Left renal cortex interstitium (tissue), 4 donors: ENCODE results near the gene TPMT. TPM values are rescaled to one million over a fixed set of nuclear protein-coding genes. Genes with fewer than 3 reads are reported as not detected.

ENCODE experiments used
- DNase-seq, 4 donors: peaks; one replicate each; pipeline ENCODE4 v3.0.0-alpha.2; 2013; ENCODE audit warnings: low read depth in 4 of 4, low spot score in 2 of 4, missing footprints in 1 of 4
- polyA plus RNA-seq, 4 donors: library from polyadenylated mRNA; unstranded; fragments of 120-200 nt; gene quantifications; one replicate each; pipeline ENCODE4 v1.2.1, GENCODE V29; 2013; ENCODE audit not compliant: insufficient read length in 4 of 4

TPMT gene
- polyA plus RNA-seq, 4 donors = 21.7 to 28.1 (median 26.5) TPM

DNA sequence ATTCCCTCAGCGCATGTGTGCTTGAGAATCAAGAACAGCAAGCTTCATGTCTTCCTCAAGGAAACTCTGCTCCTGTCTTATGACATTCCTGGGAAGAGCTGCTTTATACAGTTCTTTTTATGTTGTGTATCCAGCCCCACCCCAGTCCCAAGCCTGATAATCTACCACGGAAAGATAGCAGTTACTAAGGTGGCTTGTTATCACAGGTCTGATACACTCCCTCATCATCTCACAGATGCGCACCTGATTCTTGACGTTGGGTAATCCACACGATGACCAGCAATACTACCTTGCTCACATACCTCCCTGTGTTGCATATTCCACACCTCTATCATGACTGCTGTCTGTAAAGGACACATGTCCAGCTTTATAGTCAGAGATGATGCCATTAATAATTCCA lies 35.6 kb downstream of the TPMT start:
- DNase-seq = no peak

DNA sequence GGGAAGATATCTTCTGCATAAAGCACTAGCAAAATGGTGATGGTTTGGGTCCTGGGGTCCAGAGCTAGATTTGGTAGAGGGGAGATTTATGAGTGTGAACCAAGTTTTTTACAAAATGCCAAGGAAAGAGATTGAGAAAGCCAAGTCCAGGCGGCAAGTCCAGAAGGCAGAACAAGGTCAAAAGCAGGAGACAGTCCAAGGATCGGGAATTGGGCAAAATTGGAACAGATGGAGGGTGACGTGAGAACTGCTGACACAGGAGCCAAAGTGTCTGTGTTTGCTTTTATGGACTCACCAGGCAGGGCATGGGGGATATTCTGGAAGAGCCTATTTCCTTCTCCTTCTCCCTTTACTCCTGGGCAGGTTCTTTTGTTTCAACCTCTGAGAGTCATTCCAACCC lies 36.5 kb downstream of the TPMT start:
- no peak for DNase-seq

DNA sequence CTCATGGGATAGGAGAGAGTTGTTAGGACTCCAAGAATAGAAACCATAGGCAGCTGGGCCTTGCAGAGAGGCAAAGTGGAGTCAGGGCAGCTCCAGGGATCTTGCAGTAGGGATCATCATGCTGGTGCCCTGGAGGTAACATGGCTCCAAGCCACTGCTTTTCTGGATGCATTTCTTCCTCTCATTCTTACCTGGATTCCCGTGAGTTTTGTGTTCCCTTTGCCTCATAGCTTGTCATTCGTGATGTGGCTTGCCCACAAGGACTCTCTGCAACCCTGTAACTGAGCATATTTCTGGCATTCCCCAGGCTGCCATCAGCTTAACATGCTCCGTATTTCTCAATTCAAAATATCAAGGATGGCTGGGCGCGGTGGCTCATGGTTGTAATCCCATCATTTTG lies 37.7 kb downstream of the TPMT start:
- DNase-seq = no peak

DNA sequence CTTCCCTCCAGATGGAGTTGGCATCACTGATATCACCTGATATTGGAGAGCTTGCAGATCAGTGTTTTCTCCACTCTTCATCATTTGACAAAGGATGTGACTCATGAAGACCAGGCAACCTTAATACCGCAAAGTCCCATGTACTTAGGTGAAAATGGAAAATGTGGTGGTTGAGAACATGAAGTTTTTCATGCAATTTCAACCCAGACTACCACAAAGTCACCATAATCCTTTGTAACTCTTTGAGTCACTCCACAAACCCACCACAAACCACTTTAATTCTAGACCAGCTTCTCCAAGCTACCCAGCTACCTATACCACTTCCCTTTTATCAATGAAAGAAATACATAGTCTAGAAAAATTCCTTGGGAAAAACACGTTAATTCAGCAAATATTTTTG lies 39.5 kb downstream of the TPMT start:
- DNase-seq = no peak

DNA sequence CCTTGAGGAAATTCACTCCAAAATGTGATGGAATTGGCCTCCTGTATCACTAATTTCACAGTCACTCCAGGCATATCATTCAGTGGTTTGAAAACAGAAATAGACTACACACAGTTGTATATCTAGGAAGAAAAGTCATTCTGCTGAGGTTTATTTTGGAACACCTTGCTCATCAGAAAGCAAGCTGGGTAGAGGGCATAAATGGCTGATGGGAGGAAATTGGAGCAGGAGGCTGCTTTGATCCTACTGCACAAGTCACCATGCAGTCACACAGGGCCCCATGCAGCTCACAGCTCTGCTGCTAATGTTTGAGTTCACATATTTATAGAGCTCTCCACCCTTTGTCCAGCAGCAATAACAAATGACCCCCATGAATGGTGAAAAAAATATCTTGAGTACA lies 44.7 kb downstream of the TPMT start:
- no peak for DNase-seq

DNA sequence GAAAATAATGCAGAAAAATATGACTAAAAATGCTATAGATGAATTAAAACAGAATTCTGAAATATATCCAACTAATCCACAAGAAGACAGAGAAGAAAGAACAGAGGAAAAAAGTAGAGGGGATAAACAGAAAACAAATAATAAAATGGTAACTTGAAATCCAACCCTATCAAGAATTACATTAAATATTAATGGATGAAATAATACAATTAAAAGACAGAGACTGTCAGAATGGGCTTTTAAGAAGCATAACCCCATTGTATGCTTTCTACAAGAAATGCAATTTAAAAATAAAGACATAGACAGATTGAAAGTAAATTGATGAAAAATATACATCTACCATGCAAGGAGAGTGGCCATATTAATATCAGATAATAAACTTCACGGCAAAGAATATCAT lies 47.8 kb downstream of the TPMT start:
- DNase-seq = no peak

DNA sequence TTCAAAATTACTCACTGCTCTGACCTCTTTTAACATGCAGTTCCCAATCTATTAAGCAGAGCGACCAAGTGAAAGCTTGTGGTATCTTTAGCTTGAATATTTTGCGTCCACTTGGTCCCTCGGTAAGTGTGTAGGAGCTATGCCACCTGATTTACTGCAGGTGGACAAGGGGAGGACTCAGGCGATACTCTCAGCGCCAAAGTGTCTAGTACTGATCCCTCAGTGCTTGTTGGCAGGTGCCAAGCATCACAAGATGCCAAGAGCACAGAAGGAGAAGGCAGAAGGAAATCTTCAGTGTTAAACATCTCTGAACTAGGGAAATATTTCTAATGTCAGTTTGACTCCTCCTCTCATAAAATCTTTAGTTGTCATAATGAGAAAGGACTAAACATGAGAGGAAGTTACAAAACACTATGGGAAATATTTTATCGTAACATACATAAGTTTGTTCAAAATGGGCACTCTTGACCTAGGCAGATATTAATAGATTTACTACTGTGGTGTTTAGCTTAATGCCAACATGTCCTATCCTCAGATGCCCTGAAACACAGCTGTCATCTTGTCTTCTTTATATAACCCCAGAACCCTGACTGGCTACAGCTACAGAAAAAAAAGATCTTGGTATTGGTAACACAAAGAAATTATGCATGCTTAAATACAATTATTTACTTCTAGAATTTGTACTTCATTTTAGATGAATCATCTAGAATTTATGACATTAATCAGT lies 51.9 kb downstream of the TPMT start:
- no peak for DNase-seq

DNA sequence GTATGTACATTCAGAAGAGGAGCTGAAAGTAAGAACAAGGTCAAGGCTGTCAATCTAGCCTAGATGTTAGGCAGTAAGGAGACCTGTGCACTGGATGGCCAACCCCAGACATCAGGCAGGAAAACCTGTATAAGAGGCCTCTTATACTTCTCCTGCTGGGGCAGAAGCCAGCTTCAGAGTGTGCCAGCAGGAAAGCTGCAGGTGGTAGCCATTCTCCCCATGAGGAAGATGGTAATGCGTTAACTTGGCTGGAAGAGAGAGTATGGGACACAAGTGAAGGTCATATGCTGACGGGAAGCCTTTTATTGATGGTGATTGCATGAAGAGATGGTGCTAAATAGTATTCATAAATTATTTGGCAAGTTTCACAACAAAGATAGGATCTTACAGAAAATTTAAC lies 53.0 kb downstream of the TPMT start:
- DNase-seq = no peak

DNA sequence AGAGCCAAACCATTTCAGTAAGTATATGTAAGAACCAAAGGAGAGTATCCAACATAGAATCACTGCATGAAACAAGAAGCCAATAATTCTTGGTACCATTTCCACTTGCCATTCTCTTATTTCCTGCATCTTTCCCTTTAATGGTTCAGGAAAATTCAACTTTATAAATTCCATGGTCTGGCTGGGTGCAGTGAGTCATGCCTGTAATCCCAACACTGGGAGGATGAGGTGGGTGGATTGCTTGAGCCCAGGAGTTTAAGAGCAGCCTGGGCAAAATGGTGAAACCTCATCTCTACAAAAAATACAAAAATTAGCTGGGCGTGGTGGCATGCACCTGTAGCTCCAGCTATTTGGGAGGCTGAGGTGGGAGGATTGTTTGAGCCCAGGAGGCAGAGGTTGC lies 53.6 kb downstream of the TPMT start:
- no peak for DNase-seq

DNA sequence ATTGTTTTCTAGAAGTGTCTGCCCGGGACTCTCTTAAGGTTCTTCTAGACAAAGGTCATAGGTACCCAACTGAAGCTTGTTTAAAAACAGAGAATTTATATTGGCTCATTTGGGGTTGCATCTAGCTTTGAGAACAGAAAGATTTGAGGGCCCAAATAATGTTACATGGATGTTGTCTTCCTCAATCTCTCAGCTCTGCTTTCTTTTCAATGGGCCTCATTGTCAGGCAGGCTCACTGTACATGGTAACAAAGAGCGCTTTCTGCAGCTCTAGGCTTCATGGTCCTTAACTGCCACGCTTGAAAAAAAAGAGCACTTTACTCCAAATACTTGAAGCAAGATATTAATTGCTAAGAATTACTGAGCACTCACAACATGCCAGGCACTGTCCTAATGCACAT lies 54.6 kb downstream of the TPMT start:
- DNase-seq = no peak

DNA sequence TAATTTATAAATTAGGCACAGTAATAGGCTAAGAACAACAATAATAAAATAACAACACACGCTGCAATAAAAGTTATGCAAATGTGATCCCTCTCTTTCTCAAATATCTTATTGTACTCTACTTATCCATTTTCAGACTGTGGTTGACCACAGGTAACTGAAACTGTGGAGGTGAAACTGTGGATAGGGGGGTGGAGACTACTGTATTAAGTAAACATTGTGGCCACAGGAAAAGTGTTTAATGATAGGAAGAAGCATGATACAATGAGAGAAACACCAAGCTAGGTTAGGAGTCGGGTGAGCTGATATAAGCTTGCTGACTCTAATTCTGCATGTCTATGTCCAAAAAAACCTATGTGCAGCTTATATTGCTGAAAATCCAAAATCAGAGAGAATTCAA lies 55.4 kb downstream of the TPMT start:
- DNase-seq = no peak

DNA sequence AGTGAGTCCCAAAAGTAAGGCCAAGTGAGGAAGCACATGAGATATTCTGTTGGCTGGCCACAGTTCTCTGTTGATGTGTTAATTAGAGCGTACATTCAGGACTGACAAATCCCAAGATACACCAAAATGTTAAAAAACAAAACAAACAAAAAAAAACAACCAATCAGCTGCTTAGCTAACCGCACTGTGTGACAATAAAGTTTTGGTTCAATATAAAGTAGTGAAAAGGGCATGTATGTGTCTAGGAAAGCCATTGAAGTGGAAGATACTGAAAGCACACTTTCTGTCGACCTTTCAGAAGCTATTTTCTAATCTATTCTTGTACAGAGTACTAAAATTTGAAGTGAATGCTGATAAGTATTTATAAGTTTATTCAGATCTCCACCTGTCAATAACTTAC lies 58.5 kb downstream of the TPMT start:
- DNase-seq = no peak

DNA sequence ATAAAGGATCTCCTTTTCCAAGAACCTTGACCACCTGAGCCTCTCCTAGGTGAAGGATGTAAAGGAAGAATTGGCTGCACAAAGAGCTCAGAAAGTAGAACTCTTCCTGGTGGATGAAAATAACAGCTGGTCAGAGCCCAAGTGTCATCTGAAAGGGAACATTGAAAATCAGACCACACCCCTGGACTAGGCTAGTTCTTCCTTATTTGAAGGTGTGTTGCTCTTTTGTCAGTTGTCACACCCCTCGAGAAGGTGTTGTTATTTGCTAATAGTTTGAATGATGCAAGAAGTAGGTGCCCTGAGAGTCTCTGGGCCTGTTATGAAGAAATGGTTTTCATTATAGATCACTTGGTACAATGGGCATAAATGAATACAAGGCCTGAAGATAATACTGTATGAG lies 63.5 kb downstream of the TPMT start:
- no peak for DNase-seq

DNA sequence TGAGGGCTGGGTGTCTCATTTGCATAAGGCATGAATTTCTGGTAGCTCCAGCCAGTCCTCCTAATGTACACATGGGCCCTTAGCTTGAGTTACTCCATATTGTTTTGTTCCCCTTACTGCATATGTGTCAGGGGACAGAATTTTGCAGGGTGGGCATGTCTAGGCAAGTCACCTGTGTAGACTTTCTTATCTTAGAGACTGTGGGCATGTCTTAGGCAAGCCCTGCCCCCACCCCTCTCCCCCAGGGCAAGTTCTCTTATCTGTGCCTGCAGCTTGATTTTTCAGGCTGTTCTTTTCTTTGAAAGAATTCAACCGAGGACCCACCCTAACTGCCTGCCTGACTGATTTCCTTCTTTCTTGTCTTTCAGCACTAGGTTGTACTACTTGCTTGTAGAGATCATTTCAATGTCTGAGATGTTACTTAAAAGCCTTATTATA lies 64.5 kb downstream of the TPMT start:
- DNase-seq = no peak

DNA sequence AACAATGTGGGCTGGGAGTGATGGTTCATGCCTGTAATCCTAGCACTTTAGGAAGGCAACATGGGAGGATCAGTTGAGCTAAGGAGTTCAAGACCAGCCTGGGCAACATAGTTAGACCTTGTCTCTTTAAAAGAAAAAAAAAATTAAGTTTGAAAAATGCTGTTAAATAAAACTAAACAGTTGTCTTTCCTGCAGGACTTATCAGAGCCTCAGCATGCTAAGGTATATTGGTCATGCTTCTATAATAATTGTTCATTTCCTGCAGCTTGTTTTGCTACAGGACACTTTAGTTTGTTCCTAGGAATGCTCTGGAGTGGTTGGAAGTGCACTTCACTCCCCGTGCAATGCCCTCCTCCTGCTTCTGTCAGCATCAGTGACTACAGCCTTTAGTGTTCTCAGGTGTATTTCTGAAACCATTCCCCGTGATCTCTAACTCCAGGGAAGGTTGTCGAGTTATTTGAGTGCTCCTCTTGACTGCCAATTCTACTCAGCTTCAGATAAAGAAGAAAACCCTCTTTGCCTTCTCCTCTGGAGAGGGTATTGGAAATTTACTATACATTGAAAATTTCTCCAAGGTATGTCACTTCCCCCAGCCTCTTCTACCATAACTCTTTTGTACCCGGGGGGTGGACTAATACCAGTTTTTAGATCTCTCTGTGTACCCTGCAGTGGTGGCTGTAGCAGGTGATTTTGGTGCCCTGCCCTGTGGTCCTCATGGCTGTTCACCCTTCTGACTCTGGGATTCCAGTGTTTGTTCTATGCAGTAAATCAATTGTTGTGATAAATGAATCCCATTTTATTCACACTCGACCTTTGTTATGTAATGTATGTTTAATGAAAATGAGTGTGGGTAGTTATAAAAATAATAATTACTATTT lies 66.2 kb downstream of the TPMT start:
- no peak for DNase-seq

DNA sequence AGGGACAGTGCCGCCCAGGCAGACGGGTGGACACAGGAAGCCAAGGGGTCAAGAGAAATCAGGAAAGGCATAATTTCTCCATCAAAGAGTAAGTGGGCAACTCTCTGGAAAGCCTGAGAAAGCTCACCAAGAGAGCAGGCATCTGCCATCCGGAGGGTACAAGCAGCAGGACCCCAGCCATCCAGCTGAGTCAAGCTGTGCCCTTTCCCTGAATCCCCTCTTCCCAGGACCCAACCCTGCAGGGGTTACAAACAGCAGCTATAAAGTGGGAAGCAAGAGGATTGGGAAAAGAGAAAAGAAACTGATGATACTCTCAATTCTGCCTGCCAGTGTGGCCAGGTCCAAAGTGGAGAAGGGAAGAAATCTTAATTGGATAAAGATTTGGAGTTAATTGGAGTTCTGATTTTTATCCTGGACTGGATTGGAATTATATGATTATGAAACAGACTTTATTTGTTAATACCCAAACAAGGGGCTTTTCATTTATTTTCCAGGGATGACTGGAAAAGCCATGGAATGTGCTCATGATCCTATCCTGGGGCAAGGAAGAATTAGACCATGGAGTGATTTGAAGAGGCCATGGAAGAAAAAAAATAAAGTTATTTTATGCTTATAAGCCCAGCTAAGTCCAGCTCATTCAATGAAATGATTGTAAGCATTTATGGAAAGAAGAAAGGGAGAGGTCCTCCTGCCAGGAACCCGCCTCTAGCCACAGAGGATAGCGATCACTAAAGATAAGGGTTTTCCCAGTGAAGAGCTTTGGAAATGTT lies 67.3 kb downstream of the TPMT start:
- no peak for DNase-seq

DNA sequence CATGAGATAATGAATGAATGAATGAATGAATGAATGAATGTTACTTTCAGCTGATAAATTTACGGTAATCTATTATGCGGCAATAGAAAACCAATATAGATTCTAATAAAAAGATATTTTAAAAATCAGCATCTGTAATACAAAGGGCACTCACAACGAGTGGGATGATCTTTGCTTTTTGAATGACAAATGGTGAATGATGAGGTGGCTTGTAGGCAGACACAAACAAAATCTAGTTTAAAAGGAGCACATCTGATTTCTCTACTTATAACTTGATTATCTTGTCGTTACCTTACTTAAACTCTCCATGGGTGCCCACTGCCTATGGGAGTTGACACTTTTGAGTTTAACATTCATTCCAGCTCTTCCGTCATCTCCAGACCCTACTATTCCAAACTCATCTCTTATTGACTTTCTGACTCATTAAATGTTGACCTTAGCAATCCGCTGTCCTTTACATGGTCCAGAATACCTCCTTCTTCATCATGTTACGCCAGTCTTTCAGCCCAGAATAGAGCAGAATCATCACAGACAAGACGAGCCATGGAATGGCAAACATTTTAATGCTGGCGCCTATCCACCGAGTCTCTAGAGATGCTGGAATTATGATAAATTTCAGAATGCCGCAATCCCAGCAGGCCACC lies 73.7 kb downstream of the TPMT start:
- DNase-seq = no peak

DNA sequence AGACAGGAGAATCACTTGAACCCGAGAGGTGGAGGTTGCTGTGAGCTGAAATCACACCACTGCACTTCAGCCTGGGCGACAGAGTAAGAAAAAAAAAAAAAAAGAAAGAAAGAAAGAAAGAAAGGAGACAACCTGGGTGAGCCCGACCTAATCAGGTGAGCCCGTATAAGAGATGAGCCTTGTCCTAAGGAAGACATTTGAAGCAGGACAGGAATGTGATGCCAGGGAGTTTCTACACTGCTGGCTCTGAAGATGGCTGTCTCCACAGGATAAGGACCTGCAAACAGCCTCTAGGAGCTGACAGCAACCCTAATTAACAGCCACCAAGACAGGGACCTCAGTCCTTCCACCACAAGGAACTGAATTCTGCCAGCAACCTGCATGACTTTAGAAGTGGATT lies 74.3 kb downstream of the TPMT start:
- no peak for DNase-seq

DNA sequence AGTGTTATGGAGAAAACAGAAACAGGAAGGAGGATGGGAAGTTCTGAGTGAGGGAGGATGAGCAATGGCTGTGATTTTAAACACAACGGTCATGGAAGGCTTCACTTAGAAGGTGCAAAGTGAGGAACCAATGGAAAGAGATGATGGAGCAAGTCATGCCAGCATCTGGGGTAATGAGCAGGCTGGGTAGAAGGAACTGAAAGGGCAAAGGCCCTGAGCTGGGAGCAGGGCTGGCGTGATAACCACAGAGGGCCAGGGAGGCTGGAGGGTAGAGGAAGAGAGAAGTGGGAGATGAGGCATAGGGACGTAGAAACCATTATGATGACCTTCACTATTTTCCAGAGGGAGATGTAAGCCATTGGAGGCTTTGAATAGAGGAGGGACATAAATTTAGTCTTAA lies 76.0 kb downstream of the TPMT start:
- DNase-seq = no peak
